Body of pancreas (tissue), 4 donors: ENCODE results near the gene ROBO1.

Experiments used
- POLR2A ChIP-seq, 3 donors: fragments of 450-650 bp; IDR thresholded peaks; one replicate each; pipeline ENCODE4 v1.6.1; 2016; ENCODE audit warnings: antibody characterized with exemption in 3 of 3, mild to moderate bottlenecking in 2 of 3
- TF ChIP-seq, protein P1 (sequence below), 7 experiments: fragments of 450-650 bp in 4 of 7; fragments of 200-600 bp in 3 of 7; sonication (generic) in 3 of 7; IDR thresholded peaks; one replicate each; pipeline ENCODE4 v1.5.1; 2016 to 2019; ENCODE audit warnings: antibody characterized with exemption in 7 of 7

DNA sequence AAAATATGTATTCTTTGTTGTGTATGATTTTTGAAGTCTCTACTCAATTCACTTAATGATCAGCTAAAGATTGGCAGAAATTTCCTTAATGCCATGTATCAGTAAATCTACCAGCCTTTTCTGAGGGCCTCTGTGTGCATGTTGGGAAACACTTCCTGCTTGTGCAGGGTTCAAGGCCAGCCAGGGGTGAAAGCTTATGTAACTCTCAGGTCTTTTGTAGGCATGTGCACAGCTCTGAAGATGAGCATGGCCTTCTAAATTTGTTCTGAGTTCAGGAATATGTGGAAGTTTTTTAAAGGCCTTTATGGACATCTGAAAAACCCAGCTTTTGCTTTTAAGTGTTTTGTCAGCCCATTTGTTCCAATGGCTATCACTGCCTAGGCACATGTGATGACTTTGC is 82.7 kb downstream of the ROBO1 start:
- no peak for TF ChIP-seq POLR2A (IDR thresholded peaks at IDR 0.05)
- TF ChIP-seq, protein P1, sequence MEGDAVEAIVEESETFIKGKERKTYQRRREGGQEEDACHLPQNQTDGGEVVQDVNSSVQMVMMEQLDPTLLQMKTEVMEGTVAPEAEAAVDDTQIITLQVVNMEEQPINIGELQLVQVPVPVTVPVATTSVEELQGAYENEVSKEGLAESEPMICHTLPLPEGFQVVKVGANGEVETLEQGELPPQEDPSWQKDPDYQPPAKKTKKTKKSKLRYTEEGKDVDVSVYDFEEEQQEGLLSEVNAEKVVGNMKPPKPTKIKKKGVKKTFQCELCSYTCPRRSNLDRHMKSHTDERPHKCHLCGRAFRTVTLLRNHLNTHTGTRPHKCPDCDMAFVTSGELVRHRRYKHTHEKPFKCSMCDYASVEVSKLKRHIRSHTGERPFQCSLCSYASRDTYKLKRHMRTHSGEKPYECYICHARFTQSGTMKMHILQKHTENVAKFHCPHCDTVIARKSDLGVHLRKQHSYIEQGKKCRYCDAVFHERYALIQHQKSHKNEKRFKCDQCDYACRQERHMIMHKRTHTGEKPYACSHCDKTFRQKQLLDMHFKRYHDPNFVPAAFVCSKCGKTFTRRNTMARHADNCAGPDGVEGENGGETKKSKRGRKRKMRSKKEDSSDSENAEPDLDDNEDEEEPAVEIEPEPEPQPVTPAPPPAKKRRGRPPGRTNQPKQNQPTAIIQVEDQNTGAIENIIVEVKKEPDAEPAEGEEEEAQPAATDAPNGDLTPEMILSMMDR (IDR thresholded peaks at IDR 0.05): no peak
